Measurements from ENCODE around the gene FGF1. TPM values are rescaled to one million over a fixed set of nuclear protein-coding genes. Genes with fewer than 3 reads are reported as not detected.

FGF1 gene
- total RNA-seq, 1 experiment from 2014 or later, result 3.2 TPM

DNA sequence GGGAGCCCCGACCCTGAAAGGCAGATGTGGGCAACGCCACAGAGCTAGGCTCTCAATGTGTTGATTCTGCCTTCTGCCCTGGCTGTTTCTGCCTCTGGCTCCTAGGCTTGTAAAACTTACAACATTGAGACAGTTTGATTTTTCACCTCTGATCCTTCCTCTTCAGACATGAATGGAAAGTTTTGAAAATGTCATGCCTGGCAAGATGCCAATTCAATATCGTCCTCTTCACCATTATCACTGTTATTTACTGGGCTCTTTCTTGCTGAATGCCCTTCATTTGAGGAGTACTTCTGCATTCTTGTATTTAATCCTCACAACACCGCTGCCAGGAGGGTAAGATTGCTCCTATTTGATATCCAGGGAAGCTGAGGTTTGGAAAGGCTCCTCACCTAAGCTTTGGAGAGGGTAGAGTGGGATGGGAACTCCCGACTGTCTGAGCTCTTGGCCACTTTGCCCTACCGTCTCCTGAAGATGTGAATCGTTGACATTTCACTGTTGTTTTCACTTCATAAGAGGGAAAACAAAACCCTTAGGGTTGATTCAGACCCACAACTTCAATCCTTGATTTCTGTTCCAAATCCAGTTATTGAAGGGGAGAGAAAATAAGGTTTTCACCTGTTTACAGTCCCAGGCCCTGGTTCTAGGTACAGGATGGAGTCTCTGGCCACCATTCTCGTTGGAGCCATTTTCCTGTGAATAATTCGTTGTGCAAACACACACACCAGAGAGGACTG lies 12.7 kb upstream of the FGF1 start:
- Mint-ChIP-seq H3K4me3 (no peak overlapping the region), H3K27ac (peak overlapping the region in 2 of 3 experiments; percentile 35 to 51; a peak in 4 of 7 replicates), H3K27me3 (ENCODE audit: low read depth) (no peaks in the 10 kb centered on the region), H3K36me3 (ENCODE audit: insufficient read depth in 1 of 3, low read depth in 3 of 3) (no peaks in the 10 kb centered on the region), H3K9me3 (peaks cover 0 to 2% of the 10 kb centered on the region in 2 experiments; a peak in 3 of 5 replicates), H3K4me1 (peaks cover 49 to 51% of the 10 kb centered on the region in 2 experiments)
- Histone ChIP-seq H3K4me2 (ENCODE audit: insufficient read depth, insufficient read length, low read length) (no peak overlapping the region), H3K4me1 (ENCODE audit: insufficient read depth, low read length) (peaks cover 13% of the 10 kb centered on the region; the same call in 1 of the 2 replicates), H3K23me2 (ENCODE audit: insufficient read length, low read depth, low read length, poor library complexity, severe bottlenecking) (no peaks in the 10 kb centered on the region), H3K18ac (ENCODE audit: insufficient read length, low read depth, low read length) (no peak overlapping the region), H4K20me1 (ENCODE audit: control insufficient read depth, insufficient read depth, insufficient read length) (no peaks in the 10 kb centered on the region), H2BK12ac (ENCODE audit: insufficient read length, low read depth, low read length) (no peak overlapping the region), H2BK20ac (ENCODE audit: low read depth, low read length, poor library complexity, severe bottlenecking) (no peak overlapping the region), H2AK5ac (ENCODE audit: insufficient read length, low read length) (no peak overlapping the region), H3K9me3 (ENCODE audit: control insufficient read depth, low read depth, low read length) (no peaks in the 10 kb centered on the region), H2BK5ac (ENCODE audit: insufficient read length, low read length) (no peak overlapping the region), H3K79me2 (ENCODE audit: insufficient read depth, low read length) (no peaks in the 10 kb centered on the region), H3K14ac (ENCODE audit: insufficient read depth, low read length) (no peak overlapping the region), H3K27ac (ENCODE audit: insufficient read length, low read depth, low read length) (no peak overlapping the region), H3K27me3 (ENCODE audit: insufficient read depth, low read length) (no peaks in the 10 kb centered on the region), H3K4ac (ENCODE audit: low read depth, low read length) (no peak overlapping the region), H3K79me1 (ENCODE audit: insufficient read depth, low read depth, low read length, poor library complexity, severe bottlenecking) (no peaks in the 10 kb centered on the region), H3K9ac (ENCODE audit: extremely low read depth, insufficient read length, low read length) (no peak overlapping the region), H2BK120ac (ENCODE audit: low read depth, low read length, poor library complexity, severe bottlenecking) (no peak overlapping the region), H4K8ac (replicated peaks; ENCODE audit: insufficient read length, low read depth, low read length) (no peak overlapping the region), H3K56ac (ENCODE audit: insufficient read length, low read depth, low read length) (no peak overlapping the region), H3T11ph (ENCODE audit: low read length) (no peak overlapping the region), H4K91ac (ENCODE audit: insufficient read length, low read depth, low read length) (no peak overlapping the region), H3K23ac (ENCODE audit: insufficient read length, low read depth, low read length) (no peak overlapping the region), H2AFZ (ENCODE audit: low read length) (no peak overlapping the region), H4K5ac (ENCODE audit: insufficient read length, low read depth, low read length) (no peak overlapping the region), H2BK15ac (ENCODE audit: low read depth, low read length) (no peak overlapping the region)
- TF ChIP-seq, protein P1, sequence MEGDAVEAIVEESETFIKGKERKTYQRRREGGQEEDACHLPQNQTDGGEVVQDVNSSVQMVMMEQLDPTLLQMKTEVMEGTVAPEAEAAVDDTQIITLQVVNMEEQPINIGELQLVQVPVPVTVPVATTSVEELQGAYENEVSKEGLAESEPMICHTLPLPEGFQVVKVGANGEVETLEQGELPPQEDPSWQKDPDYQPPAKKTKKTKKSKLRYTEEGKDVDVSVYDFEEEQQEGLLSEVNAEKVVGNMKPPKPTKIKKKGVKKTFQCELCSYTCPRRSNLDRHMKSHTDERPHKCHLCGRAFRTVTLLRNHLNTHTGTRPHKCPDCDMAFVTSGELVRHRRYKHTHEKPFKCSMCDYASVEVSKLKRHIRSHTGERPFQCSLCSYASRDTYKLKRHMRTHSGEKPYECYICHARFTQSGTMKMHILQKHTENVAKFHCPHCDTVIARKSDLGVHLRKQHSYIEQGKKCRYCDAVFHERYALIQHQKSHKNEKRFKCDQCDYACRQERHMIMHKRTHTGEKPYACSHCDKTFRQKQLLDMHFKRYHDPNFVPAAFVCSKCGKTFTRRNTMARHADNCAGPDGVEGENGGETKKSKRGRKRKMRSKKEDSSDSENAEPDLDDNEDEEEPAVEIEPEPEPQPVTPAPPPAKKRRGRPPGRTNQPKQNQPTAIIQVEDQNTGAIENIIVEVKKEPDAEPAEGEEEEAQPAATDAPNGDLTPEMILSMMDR (conservative IDR thresholded peaks at IDR 0.05), result no peak
- no CpG with 5 or more reads among the region's 9 CpGs for WGBS (ENCODE audit: extremely low coverage, insufficient read length, low lambda C conversion rate)
- no peak for DNase-seq
